HUES48 (cell line): ENCODE results near the gene FBLN1.
A peak's percentile ranks its signal among the peaks of the same experiment; 100 is the strongest.
"Not testable (repeated sequence)": the region's sequence is repeated elsewhere in the genome, so short reads cannot be mapped to it uniquely, and the experiment has no call there.

Source experiments
- H3K27ac ChIP-seq: one replicate; pipeline ENCODE4 v1.7.0; 2013; ENCODE audit warnings: low read depth, low read length, inconsistent platforms
- H3K27me3 ChIP-seq: 2 replicates; pipeline ENCODE4 v1.6.1; 2013; ENCODE audit warnings: mild to moderate bottlenecking, low read length; ENCODE audit not compliant: control insufficient read depth, insufficient read depth
- H3K36me3 ChIP-seq: 2 replicates; pipeline ENCODE4 v1.6.1; 2013; ENCODE audit warnings: low read length; ENCODE audit not compliant: control insufficient read depth, insufficient read depth
- H3K4me1 ChIP-seq: 2 replicates; pipeline ENCODE4 v1.6.1; 2013; ENCODE audit warnings: mild to moderate bottlenecking, low read length; ENCODE audit not compliant: control insufficient read depth, insufficient read depth
- H3K4me3 ChIP-seq: 2 replicates; pipeline ENCODE4 v1.5.1; 2013; ENCODE audit warnings: mild to moderate bottlenecking, low read depth, low read length
- H3K9ac ChIP-seq: 2 replicates; pipeline ENCODE4 v1.6.1; 2013; ENCODE audit warnings: mild to moderate bottlenecking, low read depth, low read length, moderate library complexity
- H3K9me3 ChIP-seq: 2 replicates; pipeline ENCODE4 v1.6.1; 2013; ENCODE audit warnings: low read length; ENCODE audit not compliant: control insufficient read depth, insufficient read depth

FBLN1 gene

DNA sequence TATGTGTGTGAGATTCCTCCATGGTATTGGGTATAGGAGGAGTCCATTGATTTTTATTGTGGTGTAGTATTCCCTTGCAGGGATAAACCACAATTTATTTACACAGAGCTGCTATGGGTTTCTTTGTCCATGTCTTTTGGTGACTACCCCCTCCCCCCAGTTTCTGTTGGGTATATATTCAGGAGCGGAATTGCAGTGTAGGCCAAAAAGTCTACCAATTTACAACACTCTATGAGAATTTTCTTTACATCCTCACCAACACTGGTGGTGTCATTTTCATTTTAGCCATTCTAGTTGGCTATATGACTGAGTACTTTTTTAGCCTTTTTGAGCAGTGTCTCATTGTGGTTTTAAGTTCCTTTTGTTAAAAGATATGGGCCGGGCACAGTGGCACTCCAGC is 113.7 kb downstream of the FBLN1 start:
- no peaks in the 10 kb centered on the region for H3K27me3 ChIP-seq
- H3K4me3 ChIP-seq = no peak overlapping the region
- H3K27ac ChIP-seq = no peak overlapping the region
- H3K9ac ChIP-seq = no peak overlapping the region
- H3K9me3 ChIP-seq = no peaks in the 10 kb centered on the region
- H3K36me3 ChIP-seq = no peaks in the 10 kb centered on the region
- no peaks in the 10 kb centered on the region for H3K4me1 ChIP-seq

- Histone ChIP-seq H3K9ac (no peak overlapping the region), H3K4me3 (no peak overlapping the region), H3K36me3 (no peaks in the 10 kb centered on the region), H3K4me1 (no peaks in the 10 kb centered on the region), H3K9me3 (no peaks in the 10 kb centered on the region), H3K27ac (no peak overlapping the region), H3K27me3 (no peaks in the 10 kb centered on the region)
These were observed 115.3 kb downstream of the FBLN1 start for GRCh38 chr22:45617948-45618347.

- no peaks in the 10 kb centered on the region for H3K9me3 ChIP-seq
- H3K9ac ChIP-seq = no peak overlapping the region
- H3K4me1 ChIP-seq = no peaks in the 10 kb centered on the region
- no peak overlapping the region for H3K27ac ChIP-seq
- no peaks in the 10 kb centered on the region for H3K36me3 ChIP-seq
- no peak overlapping the region for H3K4me3 ChIP-seq
- no peaks in the 10 kb centered on the region for H3K27me3 ChIP-seq
These were observed 118.0 kb downstream of the FBLN1 start for GRCh38 chr22:45620706-45621105.

- Histone ChIP-seq H3K9me3 (no peaks in the 10 kb centered on the region), H3K4me1 (no peaks in the 10 kb centered on the region), H3K27ac (no peak overlapping the region), H3K27me3 (no peaks in the 10 kb centered on the region), H3K4me3 (no peak overlapping the region), H3K36me3 (no peaks in the 10 kb centered on the region), H3K9ac (no peak overlapping the region)
These were observed 119.3 kb downstream of the FBLN1 start for GRCh38 chr22:45621836-45622600.

GRCh38 chr22:45623464-45624145 is 120.9 kb downstream of the FBLN1 start:
- H3K36me3 ChIP-seq, H3K4me3 ChIP-seq, H3K9me3 ChIP-seq, H3K27ac ChIP-seq, H3K4me1 ChIP-seq, H3K9ac ChIP-seq, H3K27me3 ChIP-seq: not testable (repeated sequence)

- Histone ChIP-seq H3K27me3 (no peaks in the 10 kb centered on the region), H3K4me1 (peaks cover 23% of the 10 kb centered on the region), H3K36me3 (no peaks in the 10 kb centered on the region), H3K27ac (no peak overlapping the region), H3K9ac (no peak overlapping the region), H3K9me3 (no peaks in the 10 kb centered on the region), H3K4me3 (no peak overlapping the region)
These were observed 123.5 kb downstream of the FBLN1 start for GRCh38 chr22:45626198-45626651.

GRCh38 chr22:45627489-45628233 is 125.0 kb downstream of the FBLN1 start:
- Histone ChIP-seq H3K4me3 (no peak overlapping the region), H3K9ac (no peak overlapping the region), H3K4me1 (peaks cover 37% of the 10 kb centered on the region), H3K27me3 (no peaks in the 10 kb centered on the region), H3K36me3 (no peaks in the 10 kb centered on the region), H3K27ac (no peak overlapping the region), H3K9me3 (no peaks in the 10 kb centered on the region)

DNA sequence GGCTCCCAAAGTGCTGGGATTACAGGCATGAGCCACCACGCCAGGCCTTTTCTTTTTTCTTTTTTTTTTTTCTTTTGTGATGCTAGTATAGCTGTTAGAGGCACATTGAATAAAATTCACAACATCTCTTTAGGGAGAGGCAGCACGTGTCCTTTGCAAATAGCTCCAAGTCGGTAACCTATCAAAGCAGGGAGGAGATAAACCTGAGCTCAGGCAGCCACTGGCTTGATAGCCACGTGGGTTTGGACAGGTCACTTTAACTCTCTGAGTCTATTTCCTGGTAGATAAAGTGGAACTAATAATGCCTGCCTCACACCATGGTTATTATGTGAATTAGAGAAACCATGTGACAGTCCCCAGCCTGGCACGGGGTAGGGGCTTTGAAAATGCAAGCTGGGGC is 125.8 kb downstream of the FBLN1 start:
- H3K27me3 ChIP-seq = no peaks in the 10 kb centered on the region
- peaks cover 45% of the 10 kb centered on the region for H3K4me1 ChIP-seq
- no peaks in the 10 kb centered on the region for H3K36me3 ChIP-seq
- no peaks in the 10 kb centered on the region for H3K9me3 ChIP-seq
- H3K27ac ChIP-seq = no peak overlapping the region
- no peak overlapping the region for H3K4me3 ChIP-seq
- no peak overlapping the region for H3K9ac ChIP-seq

DNA sequence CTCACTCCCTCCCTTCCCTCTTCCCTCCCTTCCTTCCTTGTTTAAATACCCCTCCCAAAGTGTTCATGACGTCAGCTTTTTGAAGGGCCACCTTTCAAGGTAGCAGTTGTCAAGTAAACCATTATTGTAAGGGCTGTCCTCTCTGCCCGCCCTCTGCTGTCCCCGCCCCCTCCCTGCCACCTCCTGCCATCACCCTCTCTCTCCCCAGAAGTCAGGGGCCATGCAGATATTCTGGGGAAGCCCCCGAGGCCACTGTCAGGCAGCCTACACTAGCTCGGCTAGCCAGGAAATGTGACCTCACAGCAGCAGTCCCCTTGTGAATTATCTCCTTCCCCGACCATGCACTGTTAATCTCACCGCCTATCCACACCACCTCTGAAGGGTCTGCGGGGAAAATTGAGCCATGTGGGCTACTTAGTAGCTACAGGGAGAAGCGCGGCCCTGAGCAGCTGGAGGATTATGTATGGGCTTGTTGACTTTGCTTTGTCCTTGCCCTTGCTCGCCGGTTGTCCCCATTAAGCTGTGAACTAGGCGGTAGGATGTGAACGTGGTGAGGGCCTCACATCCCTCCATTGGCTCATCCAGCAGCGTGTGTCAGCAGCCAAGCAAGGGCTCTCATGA is 126.9 kb downstream of the FBLN1 start:
- Histone ChIP-seq H3K27ac (peak overlapping the region; percentile 11), H3K27me3 (no peaks in the 10 kb centered on the region), H3K4me1 (peaks cover 46% of the 10 kb centered on the region), H3K36me3 (no peaks in the 10 kb centered on the region), H3K9me3 (no peaks in the 10 kb centered on the region), H3K9ac (no peak overlapping the region), H3K4me3 (no peak overlapping the region)

- Histone ChIP-seq H3K36me3 (no peaks in the 10 kb centered on the region), H3K4me1 (peaks cover 46% of the 10 kb centered on the region), H3K4me3 (no peak overlapping the region), H3K9me3 (no peaks in the 10 kb centered on the region), H3K27ac (no peak overlapping the region), H3K27me3 (no peaks in the 10 kb centered on the region), H3K9ac (no peak overlapping the region)
These were observed 127.8 kb downstream of the FBLN1 start for GRCh38 chr22:45630436-45630835.
